Spleen (tissue), 11 donors: ENCODE results near the gene AHNAK. TPM values are rescaled to one million over a fixed set of nuclear protein-coding genes. Genes with fewer than 3 reads are reported as not detected.
"Not testable (repeated sequence)": the region's sequence is repeated elsewhere in the genome, so short reads cannot be mapped to it uniquely, and the experiment has no call there.

Experiments
- DNase-seq: peaks from one replicate; pipeline ENCODE4 v3.0.0-alpha.2; 2020
- H3K27ac ChIP-seq, 8 donors: fragments of 200-600 bp; sonication (generic) in 7 of 8; 1 replicate in 4 of 8; 2 replicates in 4 of 8; pipeline versions ENCODE4 v1.5.0 to v1.8.0; 2016 to 2021; ENCODE audit warnings: inconsistent platforms in 4 of 8, mild to moderate bottlenecking in 4 of 8, moderate library complexity in 1 of 8
- H3K27me3 ChIP-seq, 7 donors: fragments of 200-600 bp; sonication (generic) in 6 of 7; replicated peaks in 1 of 7; 1 replicate in 4 of 7; 2 replicates in 3 of 7; pipeline versions ENCODE4 v1.5.0 to v1.8.0; 2016 to 2021; ENCODE audit warnings: inconsistent platforms in 3 of 7, mild to moderate bottlenecking in 1 of 7
- H3K36me3 ChIP-seq, 6 donors: fragments of 200-600 bp; sonication (generic) in 5 of 6; 1 replicate in 4 of 6; 2 replicates in 2 of 6; pipeline versions ENCODE4 v1.5.0 to v1.8.0; 2016 to 2021; ENCODE audit warnings: inconsistent platforms in 2 of 6
- H3K4me1 ChIP-seq, 6 donors: fragments of 200-600 bp; sonication (generic) in 5 of 6; 1 replicate in 3 of 6; 2 replicates in 3 of 6; pipeline versions ENCODE4 v1.5.0 to v1.8.0; 2016 to 2021; ENCODE audit warnings: inconsistent platforms in 3 of 6
- H3K4me3 ChIP-seq, 8 donors: fragments of 200-600 bp; sonication (generic) in 7 of 8; 1 replicate in 4 of 8; 2 replicates in 4 of 8; pipeline versions ENCODE4 v1.5.0 to v1.8.0; 2016 to 2021; ENCODE audit warnings: inconsistent platforms in 4 of 8, mild to moderate bottlenecking in 4 of 8, moderate library complexity in 2 of 8
- H3K9me3 ChIP-seq, 8 donors: fragments of 200-600 bp; sonication (generic) in 7 of 8; 1 replicate in 4 of 8; 2 replicates in 4 of 8; pipeline versions ENCODE4 v1.5.0 to v1.8.0; 2016 to 2021; ENCODE audit warnings: inconsistent platforms in 4 of 8
- CTCF ChIP-seq, 11 experiments: fragments of 200-600 bp in 7 of 11; fragments of 450-650 bp in 4 of 11; sonication (generic) in 4 of 11; IDR thresholded peaks in 8 of 11; conservative IDR thresholded peaks in 3 of 11; 1 replicate in 7 of 11; 2 replicates in 4 of 11; pipeline versions ENCODE4 v1.4.0 to v1.8.0; 2016 to 2021; ENCODE audit warnings: antibody characterized with exemption in 11 of 11, inconsistent platforms in 4 of 11, mild to moderate bottlenecking in 1 of 11
- POLR2A ChIP-seq, 3 donors: fragments of 450-650 bp; IDR thresholded peaks; one replicate each; pipeline ENCODE4 v1.5.1; 2017; ENCODE audit warnings: antibody characterized with exemption in 3 of 3, mild to moderate bottlenecking in 1 of 3
- POLR2AphosphoS5 ChIP-seq, 3 donors: sonication (generic); formaldehyde crosslinking; IDR thresholded peaks; one replicate each; pipeline ENCODE4 v1.5.1; 2017; ENCODE audit warnings: antibody characterized with exemption in 3 of 3
- WGBS, 5 donors: extraction: QIAGEN DNeasy Blood & Tissue Kit in 3 of 5; methylation state at CpG; one replicate each; pipeline versions ENCODE4 v1.1.5 to v1.1.7; 2013 to 2018; 5-methylcytosine and 5-hydroxymethylcytosine counted together
- intact Hi-C: fragments of 100-400 bp; cut with DNase I; formaldehyde crosslinking; loops from one replicate; pipeline ENCODE4 v1.15.0; 2023; ENCODE audit warnings: low total_unique reads
- polyA plus RNA-seq, 3 donors: library from polyadenylated mRNA; stranded (reverse); fragments of 200-250 nt; gene quantifications; one replicate each; pipeline ENCODE4 v1.2.1, GENCODE V29; 2013
- total RNA-seq, 7 donors: library from RNA; depleted of rRNA in 3 of 7; stranded (reverse); fragments of >200 nt in 3 of 7; fragmentation: NEBNext Ultra II Directional in 4 of 7; extraction: Animal tissue kit (Norgen Biotek cat#: 25700) in 4 of 7; gene quantifications; one replicate each; pipeline versions ENCODE4 v1.1.0 to v1.2.1, GENCODE V29; 2016 to 2021
- donor health status: healthy with polysubstance abuse.
- donor health status: DM: no; HTN: no; CAD: no; lungs with moderate emphysema.
- donor health status: DM: no; HTN: no; CAD: no.
- donor health status: Bipolar disorder and iron deficiency.
- donor health status: healthy.
- donor health status: DM: no; HTN: no; CAD: no.
- donor health status: DM: yes; HTN: yes; CAD: no.

Gene AHNAK
- total and polyA plus RNA-seq, 10 donors = 11.8 to 370 (median 259) TPM

GRCh38 chr11:62552485-62553079 is 6.0 kb upstream of the AHNAK start:
- WGBS, 5 donors = 43 to 57% (median 49%) methylated on average over 4 of the region's 4 CpGs
- peaks cover 64 to 89% (median 76%) of the 10 kb centered on the region in 6 donors for H3K4me1 ChIP-seq
- intact Hi-C loops = no loop called here
- H3K27me3 ChIP-seq = peaks cover 0 to 3% (median 0%) of the 10 kb centered on the region in 7 donors
- H3K36me3 ChIP-seq = peaks cover 0 to 5% (median 0%) of the 10 kb centered on the region in 6 donors
- H3K9me3 ChIP-seq = no peaks in the 10 kb centered on the region
- peak overlapping the region in 1 of 8 donors; percentile 24 for H3K4me3 ChIP-seq
- peak overlapping the region; percentile 80 to 95 (median 86) for H3K27ac ChIP-seq
- DNase-seq = no peak
- TF ChIP-seq POLR2A (IDR thresholded peaks at IDR 0.05) (no peak), CTCF (IDR thresholded peaks at IDR 0.05 in 8 of 11, conservative IDR thresholded peaks at IDR 0.05 in 3 of 11) (no peak), POLR2AphosphoS5 (IDR thresholded peaks at IDR 0.05) (no peak)

GRCh38 chr11:62550478-62550877 is 3.9 kb upstream of the AHNAK start:
- 80 to 92% (median 90%) methylated on average over 2 of the region's 2 CpGs for WGBS, 5 donors

GRCh38 chr11:62548545-62549335 is 2.1 kb upstream of the AHNAK start:
- WGBS, 5 donors = 88 to 95% (median 90%) methylated on average over 17 of the region's 17 CpGs
- no peak overlapping the region for H3K4me3 ChIP-seq
- intact Hi-C loops = no loop called here
- no peak overlapping the region for H3K27ac ChIP-seq
- DNase-seq = no peak
- H3K27me3 ChIP-seq = peaks cover 0 to 38% (median 16%) of the 10 kb centered on the region in 7 donors
- H3K9me3 ChIP-seq = no peaks in the 10 kb centered on the region
- no peaks in the 10 kb centered on the region for H3K36me3 ChIP-seq
- no peak for TF ChIP-seq POLR2AphosphoS5 (IDR thresholded peaks at IDR 0.05)
- peaks cover 34 to 89% (median 74%) of the 10 kb centered on the region in 6 donors for H3K4me1 ChIP-seq

More at GRCh38 chr11:62550478-62550877, 3.9 kb upstream of the AHNAK start:
- intact Hi-C loops, H3K9me3 ChIP-seq, DNase-seq, H3K36me3 ChIP-seq, H3K4me3 ChIP-seq: not testable (repeated sequence)
- H3K27me3 ChIP-seq = peaks cover 0 to 25% (median 14%) of the 10 kb centered on the region in 7 donors
- H3K27ac ChIP-seq = peak overlapping the region in 1 of 8 donors; percentile 95
- peaks cover 50 to 89% (median 74%) of the 10 kb centered on the region in 6 donors for H3K4me1 ChIP-seq

GRCh38 chr11:62547691-62548281 is 1.2 kb upstream of the AHNAK start:
- WGBS, 5 donors = 76 to 84% (median 79%) methylated on average over 8 of the region's 8 CpGs
- Histone ChIP-seq H3K27ac (peak overlapping the region in 6 of 8 donors; percentile 83 to 94 (median 92)), H3K4me3 (peak overlapping the region in 4 of 8 donors; percentile 78 to 98 (median 88)), H3K36me3 (no peaks in the 10 kb centered on the region), H3K9me3 (no peaks in the 10 kb centered on the region), H3K27me3 (peaks cover 0 to 38% (median 16%) of the 10 kb centered on the region in 7 donors), H3K4me1 (peaks cover 33 to 89% (median 74%) of the 10 kb centered on the region in 6 donors)
- intact Hi-C loops = no loop called here
- DNase-seq = no peak
- TF ChIP-seq POLR2A (IDR thresholded peaks at IDR 0.05) = no peak
- TF ChIP-seq POLR2AphosphoS5 (IDR thresholded peaks at IDR 0.05) = no peak
- TF ChIP-seq CTCF (IDR thresholded peaks at IDR 0.05 in 8 of 11, conservative IDR thresholded peaks at IDR 0.05 in 3 of 11) = no peak
